Upper lobe of left lung (tissue), 4 donors: Measurements from ENCODE around the gene MFRP.

Experiments used
- CTCF ChIP-seq, 6 experiments: fragments of 450-650 bp in 4 of 6; fragments of 200-600 bp in 2 of 6; sonication (generic) in 2 of 6; IDR thresholded peaks; one replicate each; pipeline ENCODE4 v1.5.1; 2016 to 2019; ENCODE audit warnings: antibody characterized with exemption in 6 of 6
- EP300 ChIP-seq, 4 donors: sonication (generic); formaldehyde crosslinking; IDR thresholded peaks; one replicate each; pipeline ENCODE4 v1.5.1; 2017; ENCODE audit warnings: antibody characterized with exemption in 4 of 4, control low read depth in 2 of 4
- POLR2A ChIP-seq, 4 donors: fragments of 450-650 bp; IDR thresholded peaks; one replicate each; pipeline ENCODE4 v1.5.1; 2016 to 2017; ENCODE audit warnings: antibody characterized with exemption in 4 of 4, mild to moderate bottlenecking in 2 of 4
- POLR2AphosphoS5 ChIP-seq, 2 donors: sonication (generic); formaldehyde crosslinking; IDR thresholded peaks; one replicate each; pipeline ENCODE4 v1.5.1; 2017; ENCODE audit warnings: antibody characterized with exemption in 2 of 2

- TF ChIP-seq POLR2AphosphoS5 (IDR thresholded peaks at IDR 0.05) (no peak), CTCF (IDR thresholded peaks at IDR 0.05) (no peak), POLR2A (IDR thresholded peaks at IDR 0.05) (no peak), EP300 (IDR thresholded peaks at IDR 0.05) (no peak)
Observed at GRCh38 chr11:119317592-119318239, 28.8 kb downstream of the MFRP start.
